ENCODE results near the gene SLC25A26. TPM values are rescaled to one million over a fixed set of nuclear protein-coding genes. Genes with fewer than 3 reads are reported as not detected.

SLC25A26 gene
- total RNA-seq, 1 experiment from 2014 or later: 24.8 TPM

GRCh38 chr3:66380200-66380932, 159.6 kb downstream of the SLC25A26 start:
- in situ Hi-C loops (cut with HindIII; ENCODE audit: low pct_unique_long_range_greater_than_20kb, low sequenced_read_pairs): no loop called here
- no peak for DNase-seq (ENCODE audit: low read depth)

- no peak for DNase-seq (ENCODE audit: low read depth)
- in situ Hi-C loops (cut with HindIII; ENCODE audit: low pct_unique_long_range_greater_than_20kb, low sequenced_read_pairs): no loop called here
These were observed 160.8 kb downstream of the SLC25A26 start for GRCh38 chr3:66381626-66382025.

- in situ Hi-C loops (cut with HindIII; ENCODE audit: low pct_unique_long_range_greater_than_20kb, low sequenced_read_pairs): no loop called here
These were observed 161.3 kb downstream of the SLC25A26 start for GRCh38 chr3:66382142-66382541.

DNA sequence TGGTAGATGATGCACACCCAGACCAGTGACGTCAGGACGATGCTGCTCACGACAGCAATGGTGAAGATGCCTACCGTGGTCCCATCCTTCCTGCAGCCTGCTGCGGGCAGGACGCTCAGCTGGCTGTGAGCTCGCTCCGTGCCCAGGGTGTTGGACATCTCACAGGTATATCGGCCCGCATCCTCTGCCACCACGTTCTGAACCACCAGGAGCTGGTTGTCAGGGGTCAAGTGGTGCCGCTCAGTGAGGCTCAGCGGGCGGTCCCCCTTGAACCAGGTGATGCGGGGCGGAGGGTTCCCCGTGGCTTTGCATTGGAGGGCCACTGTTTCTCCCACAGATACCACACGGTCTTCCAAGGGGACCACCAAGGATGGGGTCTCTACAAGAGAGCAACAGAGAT, 162.2 kb downstream of the SLC25A26 start:
- in situ Hi-C loops (cut with HindIII; ENCODE audit: low pct_unique_long_range_greater_than_20kb, low sequenced_read_pairs): no loop called here
- no peak for DNase-seq (ENCODE audit: low read depth)

More at GRCh38 chr3:66382142-66382541, 161.3 kb downstream of the SLC25A26 start:
- no peak for DNase-seq (ENCODE audit: low read depth)

DNA sequence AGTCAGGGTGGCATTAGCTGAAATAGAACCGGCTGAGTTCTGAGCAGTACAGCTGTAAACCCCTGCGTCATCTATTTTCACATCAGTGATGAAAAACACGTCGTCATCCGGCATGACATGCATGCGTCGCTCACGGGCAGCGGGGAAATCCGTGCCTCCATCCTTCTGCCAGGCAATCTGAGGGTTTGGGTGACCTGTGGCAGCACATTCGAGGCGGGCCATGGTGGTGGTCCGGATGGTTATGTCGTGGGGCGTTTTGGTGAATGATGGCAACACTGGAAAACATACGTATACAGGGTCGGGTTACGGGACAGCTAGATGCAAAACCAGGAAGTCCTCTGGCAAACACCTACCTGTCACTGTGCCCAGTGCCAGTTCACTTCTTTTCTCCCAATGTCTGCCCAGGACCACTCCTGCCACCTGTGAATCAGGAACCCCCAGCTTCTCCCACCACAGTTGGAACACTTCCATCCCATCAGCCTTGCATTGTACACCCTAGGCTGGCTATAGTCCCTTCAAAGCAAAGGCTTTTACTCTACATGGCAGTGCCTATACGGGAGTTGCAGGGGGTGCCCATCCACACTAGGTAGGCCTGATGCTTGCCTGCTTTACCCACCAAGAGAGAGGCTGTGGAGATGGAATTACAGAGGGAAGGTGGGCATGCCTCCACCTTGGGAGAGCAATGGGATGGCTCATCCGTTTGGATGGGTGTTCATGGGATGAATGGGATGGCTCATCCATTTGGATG, 163.4 kb downstream of the SLC25A26 start:
- in situ Hi-C loops (cut with HindIII; ENCODE audit: low pct_unique_long_range_greater_than_20kb, low sequenced_read_pairs): no loop called here

DNA sequence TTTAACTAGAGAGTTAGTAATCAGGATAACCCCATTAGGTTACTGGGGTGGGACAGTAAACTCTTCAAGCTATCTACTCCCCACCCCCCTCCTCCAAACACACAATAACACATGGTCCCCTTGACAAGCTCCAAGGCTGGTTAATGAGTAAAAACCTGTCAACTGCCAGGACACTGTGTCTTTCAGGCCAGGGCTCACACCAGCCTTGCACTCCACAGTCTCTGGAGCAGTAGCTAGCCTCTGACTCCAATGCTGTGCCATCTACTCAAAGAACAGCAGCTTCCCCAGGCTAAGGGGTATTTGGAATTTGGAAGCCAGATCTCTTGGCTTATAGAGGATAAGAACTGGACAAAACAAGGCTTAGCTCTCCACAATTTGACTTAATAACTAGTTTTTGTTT, 164.3 kb downstream of the SLC25A26 start:
- DNase-seq (ENCODE audit: low read depth): no peak
- in situ Hi-C loops (cut with HindIII; ENCODE audit: low pct_unique_long_range_greater_than_20kb, low sequenced_read_pairs): no loop called here

More for the DNA sequence above, 163.4 kb downstream of the SLC25A26 start:
- no peak for DNase-seq (ENCODE audit: low read depth)

DNA sequence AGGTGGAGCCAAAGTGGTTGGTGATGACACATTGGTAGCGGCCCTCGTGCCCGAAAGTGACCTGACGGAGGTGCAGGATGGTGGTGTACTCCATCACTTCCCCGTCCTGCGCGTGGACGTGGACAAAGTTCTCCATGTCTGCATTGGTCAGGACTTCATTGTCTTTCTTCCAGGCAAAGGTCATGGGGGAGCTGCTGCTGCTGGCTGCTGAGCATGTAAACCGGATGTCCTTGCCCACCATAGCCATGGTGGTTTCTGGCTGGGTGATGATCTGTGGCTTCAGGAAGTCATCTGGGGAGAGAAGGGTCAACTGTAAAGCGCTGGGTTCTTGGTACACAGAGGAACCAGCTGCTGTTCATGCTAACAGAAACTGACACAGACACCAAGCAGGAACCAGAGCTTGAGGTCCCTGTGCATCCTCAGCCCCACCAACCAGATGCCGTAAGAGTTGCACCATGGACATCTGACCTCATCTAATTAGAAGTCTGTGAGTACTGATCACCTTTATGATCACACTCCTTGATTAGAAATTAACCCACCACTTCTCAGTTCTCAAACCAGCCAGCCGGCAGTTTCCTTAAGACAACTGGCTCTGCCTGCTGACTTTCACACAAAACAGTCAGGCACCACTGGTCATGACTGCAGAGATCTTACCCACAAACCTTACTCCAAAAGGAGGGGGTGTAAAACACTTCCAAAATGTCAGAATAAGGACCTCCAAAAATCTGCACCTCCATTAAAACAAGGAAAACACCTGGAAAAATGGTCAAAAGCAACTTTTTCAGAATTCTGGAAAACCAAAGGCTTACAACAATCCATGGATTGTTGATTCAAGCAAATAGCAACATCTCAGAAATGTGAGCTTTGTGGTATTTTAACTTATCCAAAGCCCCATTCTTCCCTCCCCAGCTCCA, 165.5 kb downstream of the SLC25A26 start:
- DNase-seq (ENCODE audit: low read depth): no peak
- in situ Hi-C loops (cut with HindIII; ENCODE audit: low pct_unique_long_range_greater_than_20kb, low sequenced_read_pairs): no loop called here

DNA sequence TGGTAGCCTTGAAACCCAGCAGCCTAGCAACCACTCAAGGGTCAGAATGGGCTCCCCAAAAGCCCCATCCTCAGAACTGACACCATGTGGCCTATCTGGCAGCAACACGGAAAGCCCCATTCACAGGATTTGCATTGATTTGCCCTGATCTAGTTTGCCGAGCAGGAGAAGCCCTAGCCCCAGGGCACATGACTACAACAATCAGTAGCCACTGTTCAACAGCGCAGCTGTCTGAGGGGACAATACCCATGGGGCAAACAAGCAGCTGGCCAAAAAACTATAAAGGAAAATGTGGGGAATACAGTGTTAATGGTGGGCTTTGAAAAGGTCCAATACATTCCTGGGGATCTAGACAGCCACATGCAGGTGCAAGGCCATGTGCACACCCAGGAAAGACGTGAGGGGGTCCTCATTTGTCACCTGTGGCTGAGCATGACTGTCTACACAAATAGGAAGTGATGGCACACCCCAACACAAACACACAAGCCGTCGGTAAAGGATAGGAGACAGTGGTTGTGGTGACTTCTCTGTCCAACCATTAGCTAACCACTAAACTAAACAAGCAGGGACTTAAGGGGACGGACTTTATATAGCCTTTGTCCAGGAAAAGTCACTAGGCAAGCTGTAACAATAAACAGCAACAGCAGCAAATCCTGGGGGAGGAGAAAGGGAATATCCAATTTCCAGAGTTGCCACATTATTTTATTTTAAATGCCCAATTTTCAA, 166.3 kb downstream of the SLC25A26 start:
- in situ Hi-C loops (cut with HindIII; ENCODE audit: low pct_unique_long_range_greater_than_20kb, low sequenced_read_pairs): no loop called here
- no peak for DNase-seq (ENCODE audit: low read depth)

DNA sequence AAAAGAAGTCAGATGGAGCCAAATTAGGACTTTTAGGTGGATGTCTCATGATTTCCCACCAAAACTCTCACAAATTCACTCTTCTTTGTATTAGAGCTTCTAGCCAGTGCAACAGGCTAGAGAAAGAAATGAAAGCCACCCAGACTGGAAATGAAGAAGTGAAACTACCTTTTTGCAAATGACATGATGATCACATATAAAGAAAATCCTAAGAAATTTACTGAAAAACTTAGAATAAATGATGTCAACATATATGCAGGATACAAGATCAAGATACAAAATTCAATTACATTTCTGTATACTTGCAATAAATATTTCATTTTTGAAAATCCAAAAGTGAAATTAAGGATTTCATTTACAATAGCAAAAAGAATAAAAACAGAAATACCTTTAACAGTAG, 169.2 kb downstream of the SLC25A26 start:
- no peak for DNase-seq (ENCODE audit: low read depth)
- in situ Hi-C loops (cut with HindIII; ENCODE audit: low pct_unique_long_range_greater_than_20kb, low sequenced_read_pairs): no loop called here

DNA sequence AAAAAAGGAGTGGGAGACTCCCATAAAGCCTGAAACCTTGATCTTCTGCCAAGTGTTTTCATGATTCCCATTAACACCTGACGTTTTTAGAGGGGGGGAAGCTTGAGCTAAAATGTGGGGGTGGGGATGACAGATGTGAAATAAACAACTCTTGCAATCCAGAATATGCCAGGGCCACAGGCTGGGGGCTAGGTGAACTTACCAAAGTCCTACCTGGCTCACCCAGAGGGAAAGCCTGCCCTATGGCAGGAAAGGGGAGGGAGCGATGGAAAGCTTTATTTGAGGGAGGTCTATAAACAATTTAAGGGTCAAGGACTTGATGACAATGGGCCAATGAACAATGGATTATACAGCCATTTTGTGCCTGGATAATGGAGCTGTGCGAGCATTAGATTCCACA, 171.7 kb downstream of the SLC25A26 start:
- in situ Hi-C loops (cut with HindIII; ENCODE audit: low pct_unique_long_range_greater_than_20kb, low sequenced_read_pairs): no loop called here

GRCh38 chr3:66392966-66393332, 172.1 kb downstream of the SLC25A26 start:
- in situ Hi-C loops (cut with HindIII; ENCODE audit: low pct_unique_long_range_greater_than_20kb, low sequenced_read_pairs): no loop called here

More for the DNA sequence above, 171.7 kb downstream of the SLC25A26 start:
- DNase-seq (ENCODE audit: low read depth): no peak

GRCh38 chr3:66393333-66394005, 172.7 kb downstream of the SLC25A26 start:
- in situ Hi-C loops (cut with HindIII; ENCODE audit: low pct_unique_long_range_greater_than_20kb, low sequenced_read_pairs): no loop called here
- no peak for DNase-seq (ENCODE audit: low read depth)

More at GRCh38 chr3:66392966-66393332, 172.1 kb downstream of the SLC25A26 start:
- DNase-seq (ENCODE audit: low read depth): no peak

GRCh38 chr3:66394019-66394752, 173.4 kb downstream of the SLC25A26 start:
- no peak for DNase-seq (ENCODE audit: low read depth)
- in situ Hi-C loops (cut with HindIII; ENCODE audit: low pct_unique_long_range_greater_than_20kb, low sequenced_read_pairs): no loop called here

- in situ Hi-C loops (cut with HindIII; ENCODE audit: low pct_unique_long_range_greater_than_20kb, low sequenced_read_pairs): no loop called here
- DNase-seq (ENCODE audit: low read depth): no peak
These were observed 174.0 kb downstream of the SLC25A26 start for GRCh38 chr3:66394753-66395249.

- no peak for DNase-seq (ENCODE audit: low read depth)
- in situ Hi-C loops (cut with HindIII; ENCODE audit: low pct_unique_long_range_greater_than_20kb, low sequenced_read_pairs): no loop called here
These were observed 174.8 kb downstream of the SLC25A26 start for GRCh38 chr3:66395635-66396034.

GRCh38 chr3:66396161-66396760, 175.5 kb downstream of the SLC25A26 start:
- DNase-seq (ENCODE audit: low read depth): no peak
- in situ Hi-C loops (cut with HindIII; ENCODE audit: low pct_unique_long_range_greater_than_20kb, low sequenced_read_pairs): no loop called here
